Measurements from ENCODE around the gene CMTM7. TPM values are rescaled to one million over a fixed set of nuclear protein-coding genes. Genes with fewer than 3 reads are reported as not detected.

Gene CMTM7
- total RNA-seq, 1 donor from 2014 or later, result 11.0 TPM

DNA sequence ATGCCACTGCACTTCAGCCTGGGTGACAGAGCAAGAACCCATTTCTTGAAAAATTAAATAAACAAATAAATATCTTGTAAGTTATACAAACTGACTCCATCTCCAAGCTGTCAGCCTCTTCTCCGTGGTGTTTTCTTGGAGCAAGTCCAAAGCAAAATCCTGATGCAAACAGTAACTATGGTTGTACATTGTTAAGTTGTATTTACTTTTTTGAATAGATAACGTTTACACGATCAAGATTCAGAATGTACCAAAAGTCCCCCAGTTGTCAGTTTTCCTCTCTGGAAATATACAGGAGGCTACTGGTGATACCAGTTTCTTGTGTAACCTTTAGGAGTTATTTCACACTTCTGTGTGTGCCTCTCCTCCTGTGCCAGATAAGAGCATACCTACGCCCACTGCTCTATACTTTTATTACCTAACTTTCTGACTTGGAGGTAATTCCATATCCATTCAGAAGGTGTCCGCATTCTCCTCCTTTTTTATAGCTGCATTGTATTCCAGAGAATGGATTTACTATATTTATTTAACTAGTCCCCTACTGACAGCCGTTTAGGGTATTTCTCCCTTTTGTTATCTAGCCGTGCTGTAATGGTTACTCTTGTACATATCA lies 14.2 kb downstream of the CMTM7 start:
- Histone ChIP-seq H3K4me1 (peaks cover 27% of the 10 kb centered on the region), H3K36me3 (no peaks in the 10 kb centered on the region), H3K27ac (no peak overlapping the region), H3K4me3 (no peak overlapping the region), H3K27me3 (no peaks in the 10 kb centered on the region), H3K9me3 (no peaks in the 10 kb centered on the region)
- intact Hi-C loops (cut with DNase I), result no loop called here
- TF ChIP-seq POLR2A (IDR thresholded peaks at IDR 0.05) (no peak), POLR2AphosphoS5 (IDR thresholded peaks at IDR 0.05; ENCODE audit: insufficient read depth in 1 of 2, low read depth in 1 of 2) (no peak)
- TF ChIP-seq, protein P1, sequence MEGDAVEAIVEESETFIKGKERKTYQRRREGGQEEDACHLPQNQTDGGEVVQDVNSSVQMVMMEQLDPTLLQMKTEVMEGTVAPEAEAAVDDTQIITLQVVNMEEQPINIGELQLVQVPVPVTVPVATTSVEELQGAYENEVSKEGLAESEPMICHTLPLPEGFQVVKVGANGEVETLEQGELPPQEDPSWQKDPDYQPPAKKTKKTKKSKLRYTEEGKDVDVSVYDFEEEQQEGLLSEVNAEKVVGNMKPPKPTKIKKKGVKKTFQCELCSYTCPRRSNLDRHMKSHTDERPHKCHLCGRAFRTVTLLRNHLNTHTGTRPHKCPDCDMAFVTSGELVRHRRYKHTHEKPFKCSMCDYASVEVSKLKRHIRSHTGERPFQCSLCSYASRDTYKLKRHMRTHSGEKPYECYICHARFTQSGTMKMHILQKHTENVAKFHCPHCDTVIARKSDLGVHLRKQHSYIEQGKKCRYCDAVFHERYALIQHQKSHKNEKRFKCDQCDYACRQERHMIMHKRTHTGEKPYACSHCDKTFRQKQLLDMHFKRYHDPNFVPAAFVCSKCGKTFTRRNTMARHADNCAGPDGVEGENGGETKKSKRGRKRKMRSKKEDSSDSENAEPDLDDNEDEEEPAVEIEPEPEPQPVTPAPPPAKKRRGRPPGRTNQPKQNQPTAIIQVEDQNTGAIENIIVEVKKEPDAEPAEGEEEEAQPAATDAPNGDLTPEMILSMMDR (IDR thresholded peaks at IDR 0.05), result no peak
- no peak for DNase-seq (ENCODE audit: extremely low spot score in 2 of 2)

DNA sequence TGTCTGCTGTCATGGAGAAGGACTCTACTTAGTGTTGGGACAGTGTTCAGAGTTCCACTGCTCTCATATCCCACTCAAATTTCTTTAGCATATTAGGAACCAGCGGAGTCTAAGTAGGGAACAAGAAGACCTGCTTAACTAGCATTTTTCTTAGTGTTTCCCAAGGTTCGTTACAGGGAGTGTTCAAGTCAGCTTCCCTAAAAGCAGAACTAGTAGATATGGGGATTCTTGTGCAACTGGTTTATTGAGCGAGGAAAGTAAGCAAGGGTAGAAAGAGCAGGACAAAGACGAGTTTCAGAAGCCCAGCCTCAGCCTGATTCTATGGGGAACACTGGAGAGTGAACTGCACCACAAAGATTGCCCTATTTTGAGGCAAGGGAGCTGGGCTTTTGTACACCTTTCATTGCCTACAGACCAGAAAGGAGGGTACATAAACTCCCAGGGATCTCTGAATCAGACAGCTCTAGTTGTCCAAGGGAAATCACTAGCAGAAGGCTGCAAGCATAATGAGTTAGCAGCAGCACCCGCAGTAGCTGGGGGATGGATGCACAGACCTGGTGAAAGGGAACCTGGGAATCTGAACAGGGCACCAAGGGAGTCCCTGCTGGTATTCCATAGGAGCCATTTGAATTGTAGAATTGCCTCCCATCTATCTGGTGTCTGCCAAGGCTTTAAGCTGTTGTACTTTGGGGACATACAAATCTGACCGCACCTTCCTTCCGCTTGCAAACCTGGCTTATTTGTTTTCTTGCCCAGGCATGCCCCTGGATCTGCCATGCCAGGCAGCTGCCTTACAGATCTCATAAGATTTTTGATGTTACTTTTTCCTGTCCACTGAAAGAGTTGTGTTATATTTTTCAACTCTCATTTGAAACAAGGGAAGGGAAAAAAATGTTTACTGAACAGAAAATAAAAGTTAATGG lies 15.1 kb downstream of the CMTM7 start:
- Histone ChIP-seq H3K27ac (no peak overlapping the region), H3K36me3 (no peaks in the 10 kb centered on the region), H3K4me3 (no peak overlapping the region), H3K4me1 (peaks cover 18% of the 10 kb centered on the region), H3K9me3 (no peaks in the 10 kb centered on the region), H3K27me3 (no peaks in the 10 kb centered on the region)
- TF ChIP-seq POLR2A (IDR thresholded peaks at IDR 0.05) (no peak), POLR2AphosphoS5 (IDR thresholded peaks at IDR 0.05; ENCODE audit: insufficient read depth in 1 of 2, low read depth in 1 of 2) (peak in 1 of 2 donors; percentile 10)
- DNase-seq (ENCODE audit: extremely low spot score in 2 of 2), result no peak
- intact Hi-C loops (cut with DNase I), result no loop called here

DNA sequence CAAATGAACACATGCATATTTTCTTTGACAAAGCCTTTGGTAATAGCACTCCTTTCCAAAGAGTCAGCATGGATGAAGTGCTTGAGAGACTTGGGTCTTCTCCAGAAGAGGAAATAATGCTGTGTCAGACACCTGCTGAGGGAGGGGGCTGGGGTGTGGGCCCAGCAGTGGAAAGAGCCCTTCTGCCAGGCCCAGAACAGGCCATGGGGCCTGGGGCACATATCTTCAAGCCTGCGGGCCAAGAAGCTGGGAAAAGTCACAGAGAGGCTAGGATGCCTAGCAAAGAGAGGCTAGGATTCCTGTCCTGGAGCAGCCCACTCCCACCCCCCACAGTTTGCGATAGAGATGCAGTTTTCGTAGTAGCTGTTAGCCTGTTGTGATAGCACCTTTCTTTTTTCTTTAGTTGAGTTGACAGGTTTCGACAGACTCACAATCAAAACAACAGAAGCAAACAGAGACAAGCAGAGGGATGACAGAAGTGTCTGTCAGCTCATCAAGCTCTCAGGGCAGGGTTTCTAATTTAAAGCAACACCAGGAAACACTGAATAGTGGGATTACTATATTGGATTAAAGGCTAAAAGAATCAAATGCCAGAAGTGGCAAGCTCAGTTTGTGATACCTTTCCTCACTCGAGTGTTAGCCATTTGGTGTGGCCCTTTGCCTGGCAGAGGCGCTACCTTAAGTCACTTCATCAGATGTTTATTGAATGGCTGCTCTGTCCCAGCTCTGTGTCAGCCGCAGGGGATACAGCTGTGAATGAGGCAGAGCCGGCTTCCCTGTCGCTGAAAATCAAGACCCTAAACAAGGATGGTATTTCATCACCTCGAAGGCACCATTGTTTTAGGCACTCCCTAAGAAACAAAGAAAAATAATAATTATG lies 19.0 kb downstream of the CMTM7 start:
- Histone ChIP-seq H3K27ac (no peak overlapping the region), H3K9me3 (no peaks in the 10 kb centered on the region), H3K4me1 (peaks cover 25% of the 10 kb centered on the region), H3K27me3 (no peaks in the 10 kb centered on the region), H3K4me3 (no peak overlapping the region), H3K36me3 (no peaks in the 10 kb centered on the region)
- TF ChIP-seq POLR2AphosphoS5 (IDR thresholded peaks at IDR 0.05; ENCODE audit: insufficient read depth in 1 of 2, low read depth in 1 of 2), result no peak
- TF ChIP-seq POLR2A (IDR thresholded peaks at IDR 0.05), result no peak
- TF ChIP-seq, protein P1 (IDR thresholded peaks at IDR 0.05), result no peak
- DNase-seq (ENCODE audit: extremely low spot score in 2 of 2), result no peak
- intact Hi-C loops (cut with DNase I), result no loop called here

DNA sequence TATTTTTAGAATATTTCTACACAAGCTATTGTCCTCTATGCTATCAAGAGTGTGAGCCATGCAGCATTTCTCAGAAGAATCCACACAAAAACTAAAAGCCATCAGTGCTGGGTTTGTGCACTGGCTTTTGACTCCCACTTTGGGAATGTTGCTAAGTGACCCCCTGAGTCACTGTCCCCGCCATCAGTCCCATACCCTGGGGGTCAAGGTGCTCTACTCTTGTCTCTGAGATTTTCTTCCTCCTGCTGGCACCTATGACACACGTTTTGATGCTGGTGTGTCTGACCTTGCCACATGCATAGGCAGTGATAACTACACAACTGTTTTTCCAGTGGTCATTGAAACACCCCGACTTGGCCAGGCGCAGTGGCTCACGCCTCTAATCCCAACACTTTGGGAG lies 19.8 kb downstream of the CMTM7 start:
- TF ChIP-seq, protein P1 (IDR thresholded peaks at IDR 0.05), result no peak
- TF ChIP-seq POLR2AphosphoS5 (IDR thresholded peaks at IDR 0.05; ENCODE audit: insufficient read depth in 1 of 2, low read depth in 1 of 2), result no peak
- no peak for TF ChIP-seq POLR2A (IDR thresholded peaks at IDR 0.05)
- Histone ChIP-seq H3K27ac (no peak overlapping the region), H3K4me1 (peaks cover 25% of the 10 kb centered on the region), H3K9me3 (no peaks in the 10 kb centered on the region), H3K36me3 (no peaks in the 10 kb centered on the region), H3K27me3 (no peaks in the 10 kb centered on the region), H3K4me3 (no peak overlapping the region)
- no peak for DNase-seq (ENCODE audit: extremely low spot score in 2 of 2)
- intact Hi-C loops (cut with DNase I), result no loop called here

DNA sequence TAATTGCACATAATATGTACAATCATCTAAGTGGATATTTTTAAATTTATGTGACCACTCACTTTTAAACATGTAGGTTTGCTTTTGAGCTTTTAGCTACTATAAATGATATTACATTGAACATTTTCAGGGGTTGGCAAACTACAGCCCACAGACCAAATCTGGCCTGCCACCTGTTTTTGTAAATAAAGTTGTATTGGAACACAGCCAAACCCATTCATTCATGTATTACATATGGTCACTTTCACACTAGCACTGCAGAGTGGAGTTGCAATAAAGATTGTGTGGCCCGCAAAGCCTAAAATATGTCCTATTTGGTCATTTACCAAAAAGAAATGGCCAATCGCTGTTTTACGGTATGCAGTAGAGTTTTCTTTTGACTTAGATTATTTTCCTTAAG lies 21.2 kb downstream of the CMTM7 start:
- no peak overlapping the region for H3K27ac ChIP-seq
- peaks cover 16% of the 10 kb centered on the region for H3K4me1 ChIP-seq
- H3K27me3 ChIP-seq, result no peaks in the 10 kb centered on the region
- H3K4me3 ChIP-seq, result no peak overlapping the region
- H3K36me3 ChIP-seq, result no peaks in the 10 kb centered on the region
- TF ChIP-seq, protein P1 (IDR thresholded peaks at IDR 0.05), result no peak
- H3K9me3 ChIP-seq, result no peaks in the 10 kb centered on the region
- DNase-seq (ENCODE audit: extremely low spot score in 2 of 2), result no peak
- intact Hi-C loops (cut with DNase I), result no loop called here
